H1 (cell line): ENCODE measurements around the gene PLCB1. TPM values are rescaled to one million over a fixed set of nuclear protein-coding genes. Genes with fewer than 3 reads are reported as not detected.

ENCODE experiments used
- BACH1 ChIP-seq: IDR thresholded peaks from 2 replicates; pipeline ENCODE4 v1.6.1; 2012; ENCODE audit warnings: low read length, improper control_type of control experiment
- BRCA1 ChIP-seq: IDR thresholded peaks from 2 replicates; pipeline ENCODE4 v1.6.1; 2012; ENCODE audit warnings: low read depth, low read length, improper control_type of control experiment
- GTF2F1 ChIP-seq: IDR thresholded peaks from 2 replicates; pipeline ENCODE4 v1.6.1; 2012; ENCODE audit warnings: low read depth, low read length, improper control_type of control experiment, borderline replicate concordance
- SRF ChIP-seq: IDR thresholded peaks from 2 replicates; pipeline ENCODE4 v1.6.1; 2011; ENCODE audit warnings: mild to moderate bottlenecking, low read depth, low read length, moderate library complexity
- YY1 ChIP-seq: IDR thresholded peaks from 2 replicates; pipeline ENCODE4 v1.6.1; 2011; ENCODE audit warnings: low read depth, mild to moderate bottlenecking, low read length
- polyA plus RNA-seq, 7 experiments: library from polyadenylated mRNA; depleted of rRNA in 3 of 7; stranded (reverse) in 5 of 7; unstranded in 2 of 7; fragments of >200 nt in 5 of 7; fragments of 200-250 nt in 2 of 7; gene quantifications; 1 replicate in 5 of 7; 2 replicates in 1 of 7; 4 replicates in 1 of 7; pipeline versions ENCODE4 v1.2.1 to v1.2.3, GENCODE V29; 2011 to 2013; ENCODE audit warnings: missing spikeins in 2 of 7, mixed read lengths in 2 of 7
- total RNA-seq: library from RNA; stranded (reverse); fragmentation: NEBNext Ultra II Directional; extraction: Animal tissue kit (Norgen Biotek cat#: 25700); gene quantifications from 2 replicates; pipeline ENCODE4 v1.2.1, GENCODE V29; 2021
- TF ChIP-seq, protein P1 (sequence below): IDR thresholded peaks from 2 replicates; pipeline ENCODE4 v1.6.1; 2011; ENCODE audit warnings: low read depth, mild to moderate bottlenecking, low read length; ENCODE audit not compliant: insufficient read depth

Gene PLCB1
- total and polyA plus RNA-seq, 2 of the 8 experiments (the other 6 are each of a cell fraction or from before 2014, with no cell fraction given) = 2.6 to 9.1 TPM

DNA sequence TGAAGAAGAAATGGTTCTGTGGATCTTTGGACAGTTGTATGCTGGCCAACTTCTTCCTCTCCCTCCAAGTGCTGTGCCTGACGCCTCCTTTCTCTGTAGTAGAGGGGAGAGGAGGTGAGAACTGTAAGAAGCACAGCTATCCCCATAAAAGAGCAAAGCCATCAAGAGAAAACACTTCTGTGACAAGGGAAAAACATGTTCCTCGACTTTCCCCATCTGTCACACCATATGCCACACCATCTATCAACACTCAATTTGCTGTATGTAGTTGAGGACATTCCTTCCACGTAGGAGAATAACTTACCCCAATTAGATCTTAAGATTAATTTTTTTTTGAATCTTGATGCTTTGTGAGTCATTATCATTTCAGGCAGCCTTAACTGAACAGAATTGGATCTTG is 780.7 kb downstream of the PLCB1 start (continued):
- no peak for TF ChIP-seq BACH1
- no peak for TF ChIP-seq SRF
- TF ChIP-seq, protein P1, sequence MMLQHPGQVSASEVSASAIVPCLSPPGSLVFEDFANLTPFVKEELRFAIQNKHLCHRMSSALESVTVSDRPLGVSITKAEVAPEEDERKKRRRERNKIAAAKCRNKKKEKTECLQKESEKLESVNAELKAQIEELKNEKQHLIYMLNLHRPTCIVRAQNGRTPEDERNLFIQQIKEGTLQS = no peak
- TF ChIP-seq YY1 = no peak
- TF ChIP-seq GTF2F1 = no peak
- no peak for TF ChIP-seq BRCA1
- TF ChIP-seq, all 59 proteins: peak for 0
